Measurements from ENCODE around the gene SNRNP25. TPM values are rescaled to one million over a fixed set of nuclear protein-coding genes. Genes with fewer than 3 reads are reported as not detected.

SNRNP25 gene
- total RNA-seq, 1 donor from 2014 or later: 9.0 TPM

DNA sequence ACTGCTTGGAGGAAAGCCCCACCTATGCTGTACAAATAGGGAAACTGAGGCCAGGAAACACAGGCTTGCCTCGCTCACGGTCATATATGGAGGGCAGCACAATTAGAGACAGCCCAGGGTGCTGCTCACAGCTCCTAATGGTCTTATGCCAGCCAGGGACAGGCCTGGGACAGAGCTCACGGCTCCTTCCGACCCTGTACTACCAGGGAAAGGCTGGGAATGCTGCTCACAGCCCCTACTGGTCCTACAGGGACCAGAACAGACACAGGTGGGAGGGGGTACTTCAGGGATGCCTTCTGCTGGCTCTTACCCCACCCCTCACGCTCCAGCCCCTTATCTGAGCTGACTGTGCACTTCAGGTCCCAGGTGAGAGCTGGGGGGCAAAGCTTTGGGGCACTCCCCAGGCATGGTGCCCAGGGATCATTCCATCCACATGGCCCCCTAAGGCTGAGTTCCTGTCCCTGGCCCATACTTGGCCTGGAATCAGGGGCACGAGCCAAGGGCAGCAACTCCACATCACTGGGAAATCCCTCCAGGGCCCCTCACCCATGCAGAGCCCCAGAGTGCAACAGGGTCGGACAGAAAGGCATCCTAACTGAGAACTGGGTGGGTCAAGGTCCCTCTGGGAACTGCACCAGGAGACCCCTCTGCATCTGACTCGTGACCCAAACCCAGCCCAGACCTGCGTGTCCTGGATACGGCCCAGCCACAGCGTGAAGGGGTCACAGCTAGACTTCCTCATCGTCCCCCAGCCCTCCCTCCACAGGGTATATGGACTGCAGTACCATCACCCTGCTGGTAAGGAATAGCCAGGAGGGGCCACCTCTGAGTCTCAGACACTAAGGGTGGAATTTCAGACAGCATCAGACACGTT, 12.9 kb downstream of the SNRNP25 start:
- no peak for DNase-seq (ENCODE audit: low read depth)
- no peak overlapping the region for H3K4me3 ChIP-seq (ENCODE audit: low read depth, low read length)
- H3K27me3 ChIP-seq (ENCODE audit: control insufficient read depth, insufficient read depth, low read length): no peaks in the 10 kb centered on the region
- H3K36me3 ChIP-seq (ENCODE audit: control insufficient read depth, insufficient read depth, low read length): peaks cover 28% of the 10 kb centered on the region
- TF ChIP-seq CTCF (IDR thresholded peaks at IDR 0.05; ENCODE audit: insufficient read depth, low read length, severe bottlenecking): no peak
- no peak for FAIRE-seq

GRCh38 chr16:67183-67791, 13.7 kb downstream of the SNRNP25 start:
- TF ChIP-seq CTCF (IDR thresholded peaks at IDR 0.05; ENCODE audit: insufficient read depth, low read length, severe bottlenecking): no peak
- Histone ChIP-seq H3K27me3 (ENCODE audit: control insufficient read depth, insufficient read depth, low read length) (no peaks in the 10 kb centered on the region), H3K36me3 (ENCODE audit: control insufficient read depth, insufficient read depth, low read length) (peaks cover 22% of the 10 kb centered on the region), H3K4me3 (ENCODE audit: low read depth, low read length) (no peak overlapping the region)
- FAIRE-seq: no peak
- DNase-seq (ENCODE audit: low read depth): no peak

DNA sequence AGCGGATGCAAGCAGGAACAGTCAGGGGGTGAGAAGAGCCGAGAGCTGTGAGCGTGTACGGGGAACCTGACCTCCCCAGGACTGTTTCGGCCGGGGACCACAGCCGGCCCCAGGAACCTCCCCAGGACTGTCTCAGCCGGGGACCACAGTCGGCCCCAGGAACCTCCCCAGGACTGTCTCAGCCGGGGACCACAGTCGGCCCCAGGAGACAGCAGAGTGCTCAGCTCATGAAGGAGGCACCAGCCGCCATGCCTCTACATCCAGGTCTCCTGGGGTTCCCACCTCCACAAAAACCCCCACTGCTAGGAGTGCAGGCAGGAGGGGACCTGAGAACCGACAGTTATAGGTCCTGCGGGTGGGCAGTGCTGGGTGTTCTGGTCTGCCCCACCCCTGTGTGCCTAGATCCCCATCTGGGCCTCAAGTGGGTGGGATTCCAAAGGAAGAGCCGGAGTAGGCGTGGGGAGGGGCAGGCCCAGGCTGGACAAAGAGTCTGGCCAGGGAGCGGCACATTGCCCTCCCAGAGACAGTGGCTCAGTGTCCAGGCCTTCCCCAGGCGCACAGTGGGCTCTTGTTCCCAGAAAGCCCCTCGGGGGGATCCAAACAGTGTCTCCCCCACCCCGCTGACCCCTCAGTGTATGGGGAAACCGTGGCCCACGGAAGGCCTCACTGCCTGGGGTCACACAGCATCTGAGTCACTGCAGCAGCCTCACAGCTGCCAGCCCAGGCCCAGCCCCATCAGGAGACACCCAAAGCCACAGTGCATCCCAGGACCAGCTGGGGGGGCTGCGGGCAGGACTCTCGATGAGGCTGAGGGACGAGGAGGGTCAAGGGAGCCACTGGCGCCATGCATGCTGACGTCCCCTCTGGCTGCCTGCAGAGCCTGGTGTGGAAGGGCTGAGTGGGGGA, 14.5 kb downstream of the SNRNP25 start:
- no peaks in the 10 kb centered on the region for H3K27me3 ChIP-seq (ENCODE audit: control insufficient read depth, insufficient read depth, low read length)
- H3K36me3 ChIP-seq (ENCODE audit: control insufficient read depth, insufficient read depth, low read length): peaks cover 17% of the 10 kb centered on the region
- no peak for DNase-seq (ENCODE audit: low read depth)

DNA sequence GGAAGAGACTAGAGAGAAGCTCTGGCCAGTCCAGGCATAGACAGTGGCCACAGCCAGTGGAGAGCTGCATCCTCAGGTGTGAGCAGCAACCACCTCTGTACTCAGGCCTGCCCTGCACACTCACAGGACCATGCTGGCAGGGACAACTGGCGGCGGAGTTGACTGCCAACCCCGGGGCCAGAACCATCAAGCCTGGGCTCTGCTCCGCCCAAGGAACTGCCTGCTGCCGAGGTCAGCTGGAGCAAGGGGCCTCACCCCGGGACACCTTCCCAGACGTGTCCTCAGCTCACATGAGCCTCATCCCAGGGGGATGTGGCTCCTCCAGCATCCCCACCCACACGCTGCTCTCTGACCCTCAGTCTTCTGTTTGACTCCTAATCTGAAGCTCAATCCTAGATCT, 15.6 kb downstream of the SNRNP25 start:
- DNase-seq (ENCODE audit: low read depth) (no peak), FAIRE-seq (no peak)
- no peak for TF ChIP-seq CTCF (IDR thresholded peaks at IDR 0.05; ENCODE audit: insufficient read depth, low read length, severe bottlenecking)
- H3K27me3 ChIP-seq (ENCODE audit: control insufficient read depth, insufficient read depth, low read length): no peaks in the 10 kb centered on the region
- H3K36me3 ChIP-seq (ENCODE audit: control insufficient read depth, insufficient read depth, low read length): peaks cover 8% of the 10 kb centered on the region
- H3K4me3 ChIP-seq (ENCODE audit: low read depth, low read length): no peak overlapping the region

More for the DNA sequence above, 14.5 kb downstream of the SNRNP25 start:
- H3K4me3 ChIP-seq (ENCODE audit: low read depth, low read length): no peak overlapping the region
- FAIRE-seq: no peak
- TF ChIP-seq CTCF (IDR thresholded peaks at IDR 0.05; ENCODE audit: insufficient read depth, low read length, severe bottlenecking): no peak

DNA sequence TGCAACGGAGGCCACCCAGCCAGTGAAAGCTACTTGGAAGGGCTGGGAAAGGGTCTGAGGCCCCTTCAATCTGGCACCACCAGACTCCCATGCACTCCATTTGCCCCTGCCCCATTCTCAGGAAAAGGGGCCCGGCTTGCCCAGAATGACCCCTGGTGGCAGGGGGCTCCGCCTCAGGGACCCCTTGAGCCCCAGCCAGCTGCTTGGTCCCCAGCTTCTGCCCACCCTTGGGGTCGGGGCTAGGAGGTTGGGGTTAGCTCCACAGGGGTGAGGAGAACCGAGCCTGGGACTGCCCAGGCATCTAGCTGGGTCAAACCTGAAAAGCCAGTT, 17.5 kb downstream of the SNRNP25 start:
- TF ChIP-seq CTCF (IDR thresholded peaks at IDR 0.05; ENCODE audit: insufficient read depth, low read length, severe bottlenecking): no peak
- DNase-seq (ENCODE audit: low read depth) (no peak), FAIRE-seq (no peak)
- Histone ChIP-seq H3K4me3 (ENCODE audit: low read depth, low read length) (peak overlapping the region; percentile 75), H3K36me3 (ENCODE audit: control insufficient read depth, insufficient read depth, low read length) (no peaks in the 10 kb centered on the region), H3K27me3 (ENCODE audit: control insufficient read depth, insufficient read depth, low read length) (no peaks in the 10 kb centered on the region)

All from bronchial epithelial cell (primary cell).